GM18951 (cell line): Measurements from ENCODE around the gene PRRT1B.
"Not testable (repeated sequence)": the region's sequence is repeated elsewhere in the genome, so short reads cannot be mapped to it uniquely, and the experiment has no call there.

ENCODE experiments used
- POLR2A ChIP-seq: IDR thresholded peaks from 4 replicates; pipeline ENCODE4 v1.6.1; 2011; ENCODE audit warnings: mild to moderate bottlenecking; ENCODE audit not compliant: insufficient read length, insufficient read depth; ENCODE audit errors: extremely low read depth
- in situ Hi-C: fragments of 300-500 bp; cut with MboI; formaldehyde crosslinking; loops from one replicate; pipeline ENCODE4 v1.12.0; 2022; ENCODE audit warnings: low sequenced_read_pairs, mixed read lengths, inconsistent platforms; ENCODE audit not compliant: unreplicated experiment

Gene PRRT1B

DNA sequence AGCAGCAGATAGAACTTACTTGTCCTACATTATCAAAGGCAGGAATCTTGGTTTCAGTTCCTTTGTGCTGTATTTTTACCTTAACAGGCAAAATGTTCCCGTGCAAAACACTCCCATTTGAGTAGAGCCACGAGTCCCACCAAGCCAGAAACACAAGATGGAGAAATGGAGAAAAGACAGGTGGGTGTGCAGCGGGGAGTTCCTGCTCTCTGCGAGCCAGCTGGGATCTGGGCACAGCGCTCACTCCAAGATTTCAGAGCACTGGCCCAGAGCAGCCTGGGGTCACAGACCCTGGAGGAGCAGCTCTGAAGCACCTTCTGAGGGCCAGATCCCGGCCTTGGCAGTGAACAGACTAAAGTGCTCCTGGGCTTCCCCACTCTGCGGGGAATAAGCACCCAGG, 17.1 kb upstream of the PRRT1B start:
- in situ Hi-C loops, result no loop called here
- TF ChIP-seq POLR2A, result no peak

DNA sequence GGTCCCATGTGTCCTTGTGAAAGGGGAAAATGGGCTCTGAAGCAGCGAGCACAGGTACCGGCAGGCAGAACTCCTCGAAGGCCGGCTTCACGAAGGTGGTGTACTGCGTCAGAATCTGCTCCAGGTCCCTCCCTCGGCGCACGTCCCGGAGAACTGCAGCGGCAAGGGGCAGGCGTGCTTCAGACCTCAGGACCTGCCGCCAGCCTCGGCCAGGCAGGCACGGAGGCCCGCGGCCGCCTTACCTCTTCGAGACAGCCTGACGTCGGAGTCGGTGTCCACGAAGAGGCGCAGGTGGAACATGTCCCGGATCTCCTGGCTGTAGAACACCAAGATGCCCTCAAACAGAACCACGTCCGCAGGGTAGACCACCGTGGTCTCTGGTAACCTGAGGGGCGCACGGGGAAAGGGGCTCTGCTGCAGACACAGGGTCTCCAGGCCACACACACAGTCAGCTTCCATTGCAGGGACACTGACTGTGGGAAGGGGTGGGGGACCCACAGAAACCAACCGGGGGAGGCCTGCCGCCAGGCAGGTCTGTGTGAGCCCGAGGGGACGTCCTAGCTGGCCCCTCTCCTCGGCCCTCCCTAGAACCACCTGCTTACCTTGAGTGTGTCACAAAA, 16.3 kb upstream of the PRRT1B start:
- in situ Hi-C loops, result no loop called here
- TF ChIP-seq POLR2A, result no peak

DNA sequence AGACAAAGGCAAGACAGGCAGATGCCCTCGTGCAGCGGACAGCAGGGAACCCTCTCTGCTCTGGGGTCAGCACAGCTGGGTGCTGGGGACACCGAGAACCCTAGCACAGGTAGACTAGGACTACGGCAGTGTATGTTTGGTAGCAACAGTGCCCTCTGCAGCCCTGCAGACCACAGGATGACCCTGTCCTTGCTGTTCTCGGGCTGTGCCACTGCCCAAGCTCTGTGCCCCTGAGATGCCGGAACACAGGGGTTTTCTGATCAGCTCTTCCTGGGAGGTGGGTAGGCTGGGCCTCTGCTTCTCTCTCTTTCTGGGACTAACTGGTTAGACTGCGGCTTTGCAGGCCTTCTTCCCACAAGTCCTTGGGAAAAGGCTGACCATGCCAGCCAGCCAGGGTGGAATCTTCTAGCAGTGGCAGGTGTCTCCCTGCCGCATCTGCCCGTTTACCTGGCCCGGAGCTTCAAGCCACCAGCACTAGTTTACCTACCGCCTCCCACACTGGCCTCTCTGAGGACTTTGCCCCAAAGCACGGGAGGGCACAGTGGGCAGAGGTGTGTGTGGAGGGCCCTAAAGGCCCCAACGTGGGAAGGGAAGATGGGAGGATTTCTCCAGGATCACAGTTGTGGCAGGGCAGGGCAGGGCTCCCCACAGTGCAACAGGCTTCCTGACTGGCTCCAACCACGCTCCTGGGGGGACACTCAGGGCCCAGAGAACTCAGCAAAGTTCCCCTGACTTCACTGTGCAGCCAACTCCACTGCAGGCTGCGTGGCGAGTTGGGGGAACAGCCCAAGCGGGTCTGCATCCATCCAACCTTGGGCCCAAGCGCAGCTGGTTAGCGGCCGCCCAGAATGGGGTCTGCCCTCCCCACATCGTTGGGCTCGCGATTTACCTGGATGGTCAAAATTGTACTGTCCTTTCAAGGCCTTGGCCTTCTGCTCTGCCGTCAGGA, 15.5 kb upstream of the PRRT1B start:
- in situ Hi-C loops, result no loop called here
- no peak for TF ChIP-seq POLR2A

DNA sequence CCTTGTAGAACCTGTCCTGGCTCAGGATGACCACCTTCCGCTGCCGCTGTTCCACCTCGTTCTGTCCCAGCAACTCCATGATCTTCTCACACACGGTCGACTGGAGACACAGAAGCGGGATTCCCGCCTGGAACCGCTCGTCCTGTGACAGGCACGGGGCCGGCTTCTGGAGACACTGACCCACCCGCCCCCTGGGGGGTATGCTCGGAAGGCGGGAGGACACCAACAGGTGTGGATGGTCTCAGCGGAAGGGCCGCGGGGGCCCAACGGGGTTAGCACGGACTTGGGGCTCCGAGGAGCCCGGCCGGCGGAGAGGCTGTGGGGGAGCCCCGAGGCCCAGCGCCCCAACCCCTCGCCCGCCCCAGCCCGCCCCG, 14.8 kb upstream of the PRRT1B start:
- in situ Hi-C loops, result no loop called here
- no peak for TF ChIP-seq POLR2A

DNA sequence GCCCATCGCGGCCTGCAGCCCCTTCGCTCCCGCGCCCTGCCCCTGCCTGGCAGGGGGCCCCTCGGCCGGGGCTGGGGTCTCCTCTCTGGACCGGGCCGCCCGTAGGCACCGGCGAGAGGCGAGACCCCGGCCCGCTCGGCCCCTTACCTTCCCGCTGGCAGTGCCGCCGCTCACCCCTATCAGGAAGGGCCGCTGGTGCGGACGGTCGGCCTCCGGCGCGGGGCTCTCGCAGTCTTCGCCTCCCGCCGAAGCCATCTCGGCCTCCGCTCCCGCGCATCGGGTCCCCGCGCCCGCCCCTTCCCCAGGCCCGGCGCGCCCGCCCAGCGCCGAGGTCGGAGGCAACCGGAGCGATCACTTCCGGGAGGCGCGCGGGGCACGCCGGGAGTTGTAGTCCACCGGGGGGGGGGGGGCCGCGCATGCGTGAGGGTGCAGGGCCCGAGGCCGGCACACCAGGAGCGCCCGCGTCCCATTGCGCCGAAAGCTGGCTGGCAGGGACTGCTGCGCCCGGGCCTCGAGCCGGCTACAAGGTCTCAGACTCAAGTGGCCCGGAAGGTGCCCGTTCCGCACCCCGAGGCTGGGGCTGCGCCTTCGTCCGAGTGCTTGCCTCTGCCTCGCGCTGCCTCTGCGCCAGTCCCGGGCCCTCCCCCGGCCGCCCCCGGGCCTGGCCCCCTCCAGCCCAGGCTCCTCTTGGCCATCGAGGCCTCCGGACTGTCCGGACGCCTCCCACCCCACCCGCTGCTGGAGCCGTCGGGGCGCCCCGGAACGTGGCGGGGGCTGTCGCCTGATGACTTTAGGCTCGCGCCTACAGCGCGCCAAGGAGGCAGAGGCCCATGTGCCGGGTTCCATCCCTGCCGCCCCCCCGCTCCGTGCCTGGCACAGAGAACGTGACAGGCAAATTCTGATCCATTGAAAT, 14.1 kb upstream of the PRRT1B start, which contains the start of gene UCK1:
UCK1 (minus strand) TSS at position 344 of the 913 bp plus-strand sequence; CDS start at position 255, 89 bp downstream.
- peak; percentile 72 for TF ChIP-seq POLR2A
- in situ Hi-C loops, result no loop called here

DNA sequence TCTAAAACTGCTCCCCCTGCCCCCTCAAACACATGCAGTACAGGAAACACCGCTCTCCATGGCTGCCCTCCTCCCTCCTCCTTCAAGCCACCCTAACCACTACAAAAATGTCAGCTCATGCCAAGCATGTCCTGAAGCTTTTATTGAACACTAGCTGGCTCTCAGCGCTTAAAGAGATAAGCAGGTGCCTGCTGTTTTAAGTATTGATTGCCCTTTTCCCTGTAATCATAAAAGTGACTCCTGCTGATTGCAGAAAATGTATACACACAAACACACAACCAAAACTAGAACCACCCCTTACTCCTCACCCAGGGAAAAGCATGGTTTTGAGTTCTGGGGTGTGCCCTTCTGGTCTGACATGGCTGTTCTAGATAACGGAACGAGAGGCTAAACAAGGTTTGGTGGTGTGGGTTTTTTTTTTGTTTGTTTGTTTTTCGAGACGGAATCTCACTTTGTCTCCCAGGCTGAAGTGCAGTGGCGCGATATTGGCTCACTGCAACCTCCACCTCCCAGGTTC, 10.5 kb upstream of the PRRT1B start:
- TF ChIP-seq POLR2A, result no peak
- in situ Hi-C loops, result no loop called here

DNA sequence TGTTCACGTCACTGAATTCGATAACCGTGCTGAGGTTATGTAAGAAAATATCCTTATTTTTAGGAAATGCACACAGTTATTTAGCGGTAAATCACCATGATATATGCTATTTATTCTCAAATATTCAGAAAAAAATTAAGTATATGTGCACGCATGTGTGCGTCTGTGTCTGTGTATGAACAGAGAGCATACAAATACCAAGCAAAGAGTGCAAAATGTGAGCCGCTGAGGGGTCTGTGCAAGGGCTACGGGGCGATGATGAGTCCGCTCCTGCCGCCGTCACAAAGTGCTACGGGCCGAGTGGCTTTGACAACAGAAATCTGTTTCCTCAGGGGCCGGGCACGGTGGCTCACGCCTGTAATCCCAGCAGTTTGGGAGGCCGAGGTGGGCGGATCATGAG, 7.4 kb upstream of the PRRT1B start:
- TF ChIP-seq POLR2A, result no peak
- in situ Hi-C loops, result no loop called here

DNA sequence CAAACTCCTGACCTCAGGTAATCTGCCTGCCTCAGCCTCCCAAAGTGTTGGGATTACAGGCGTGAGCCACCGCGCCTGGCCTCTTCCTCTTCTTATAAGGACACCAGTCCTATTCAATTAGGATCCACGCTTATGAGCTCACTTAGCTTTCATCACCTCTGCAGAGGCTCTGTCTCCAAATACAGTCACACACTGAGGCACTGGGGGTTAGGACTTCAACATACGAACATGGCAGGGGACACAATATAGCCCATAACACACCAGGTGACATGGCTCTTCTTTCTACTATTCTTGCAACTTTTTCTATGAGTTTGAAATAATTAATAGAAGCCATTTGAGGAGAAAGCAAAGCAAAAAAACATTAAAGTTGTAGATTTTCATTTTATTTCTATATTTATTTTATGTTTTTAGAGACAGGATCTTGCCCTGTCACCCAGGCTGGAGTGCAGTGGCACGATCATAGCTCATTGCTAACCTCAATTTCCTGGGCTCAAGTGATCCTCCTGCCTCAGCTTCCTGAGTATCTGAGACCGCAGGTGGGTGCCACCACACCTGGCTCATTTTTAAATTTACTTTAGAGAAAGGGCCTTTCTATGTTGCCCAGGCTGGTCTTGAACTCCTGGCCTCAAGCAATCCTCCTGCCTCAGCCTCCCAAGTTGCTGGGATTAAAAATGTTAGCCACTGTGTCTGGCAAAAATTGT, 6.0 kb upstream of the PRRT1B start:
- in situ Hi-C loops, result no loop called here
- TF ChIP-seq POLR2A, result no peak

DNA sequence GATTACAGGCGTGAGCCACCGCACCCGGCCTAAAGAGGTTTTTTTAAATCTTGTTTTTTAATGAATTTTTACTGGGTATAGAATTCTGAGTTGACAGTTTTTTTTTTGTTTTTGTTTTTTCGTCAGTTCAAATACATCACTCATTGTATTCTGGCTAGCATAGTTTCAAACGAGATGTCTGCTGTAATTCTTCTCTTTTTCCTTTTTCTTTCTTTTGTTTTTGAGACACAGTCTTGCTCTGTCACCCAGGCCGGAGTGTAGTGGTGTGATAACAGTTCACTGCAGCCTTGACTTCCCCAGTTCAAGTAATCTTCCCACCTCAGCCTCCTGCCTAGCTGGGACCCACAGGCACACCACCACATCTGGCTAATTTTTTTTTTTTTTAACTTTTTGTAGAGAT, 2.2 kb upstream of the PRRT1B start:
- no peak for TF ChIP-seq POLR2A
- in situ Hi-C loops, result no loop called here

DNA sequence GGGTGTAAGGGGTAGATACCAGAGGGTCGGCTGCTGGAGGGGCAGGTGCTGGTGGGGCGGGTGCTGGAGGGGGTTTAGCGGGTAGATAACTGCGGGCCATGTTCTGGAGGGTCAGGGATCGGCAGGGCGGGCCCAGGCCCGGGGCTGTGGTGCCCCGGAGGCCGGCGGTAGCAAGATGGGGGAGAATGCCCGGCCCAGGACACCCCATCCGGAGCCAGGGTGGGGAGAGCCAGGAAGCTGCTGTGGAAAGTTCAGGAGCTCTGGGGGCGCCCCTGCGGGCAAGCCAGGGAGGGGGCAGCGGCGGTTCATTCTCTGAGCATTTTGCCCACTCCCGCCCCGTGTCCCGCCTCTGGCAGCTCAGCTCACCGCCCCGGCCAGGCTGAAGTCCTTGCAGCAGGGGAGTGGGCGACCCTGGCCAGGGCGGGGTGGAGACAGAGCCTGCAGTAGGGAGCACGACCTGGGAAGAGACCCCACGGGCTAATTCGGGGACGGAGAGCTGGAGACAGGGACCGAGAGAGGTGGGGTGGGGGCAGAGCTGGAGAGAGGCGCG, 538 bp downstream of the PRRT1B start:
- no peak for TF ChIP-seq POLR2A
- in situ Hi-C loops, result no loop called here

DNA sequence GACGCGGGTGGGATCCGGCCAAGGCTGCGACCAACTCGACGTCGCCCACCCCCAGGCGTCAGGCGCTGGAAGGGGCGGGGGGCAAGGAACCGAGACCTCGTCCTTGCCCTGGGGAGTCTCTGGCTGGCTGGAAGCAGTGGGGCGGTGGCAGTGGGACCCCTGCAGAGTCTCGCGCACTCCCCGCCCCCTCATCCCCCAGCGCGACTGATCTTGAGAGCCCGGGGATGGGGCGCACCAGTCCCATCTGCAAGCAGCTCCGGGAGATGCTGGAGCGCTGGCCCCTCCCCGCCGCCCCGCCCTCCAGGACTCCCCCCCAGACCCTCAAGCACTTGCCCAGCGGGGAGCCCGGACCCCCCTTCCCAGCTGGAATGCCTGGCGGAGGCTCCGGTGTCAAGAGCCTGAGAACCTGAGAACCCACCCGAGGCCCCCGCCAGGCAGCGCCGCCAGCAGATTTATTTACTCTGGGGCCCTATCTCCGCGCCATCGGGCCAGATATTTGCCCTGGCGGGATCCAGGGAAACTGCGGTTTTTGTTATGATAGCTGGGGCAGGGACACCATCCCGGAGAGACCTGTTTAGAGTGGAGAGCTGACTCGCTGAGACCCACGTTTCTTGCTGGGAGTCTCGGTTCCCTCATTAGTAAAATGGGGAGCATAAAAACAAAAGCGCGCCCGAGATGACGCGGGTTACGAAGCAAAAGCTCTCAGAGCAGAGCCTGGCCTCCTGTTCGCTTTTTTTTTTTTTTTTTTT, 1.2 kb downstream of the PRRT1B start:
- in situ Hi-C loops, result no loop called here

DNA sequence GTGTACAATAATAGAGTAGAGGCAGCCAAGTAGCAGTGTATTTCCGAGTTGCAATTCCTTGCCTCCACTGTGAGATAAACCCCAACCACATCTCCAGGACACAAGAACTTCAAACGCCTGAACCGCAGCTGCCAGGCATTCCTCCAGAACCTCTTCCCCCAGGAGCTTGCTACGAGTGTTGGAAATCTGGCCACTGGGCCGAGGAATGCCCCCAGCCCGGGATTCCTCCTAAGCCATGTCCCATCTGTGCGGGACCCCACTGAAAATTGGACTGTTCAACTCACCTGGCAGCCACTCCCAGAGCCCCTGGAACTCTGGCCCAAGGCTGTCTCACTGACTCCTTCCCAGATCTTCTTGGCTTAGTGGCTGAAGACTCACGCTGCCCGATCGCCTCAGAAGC, 3.9 kb downstream of the PRRT1B start:
- in situ Hi-C loops, result not testable (repeated sequence)

More for the DNA sequence above, 1.2 kb downstream of the PRRT1B start:
- no peak for TF ChIP-seq POLR2A

DNA sequence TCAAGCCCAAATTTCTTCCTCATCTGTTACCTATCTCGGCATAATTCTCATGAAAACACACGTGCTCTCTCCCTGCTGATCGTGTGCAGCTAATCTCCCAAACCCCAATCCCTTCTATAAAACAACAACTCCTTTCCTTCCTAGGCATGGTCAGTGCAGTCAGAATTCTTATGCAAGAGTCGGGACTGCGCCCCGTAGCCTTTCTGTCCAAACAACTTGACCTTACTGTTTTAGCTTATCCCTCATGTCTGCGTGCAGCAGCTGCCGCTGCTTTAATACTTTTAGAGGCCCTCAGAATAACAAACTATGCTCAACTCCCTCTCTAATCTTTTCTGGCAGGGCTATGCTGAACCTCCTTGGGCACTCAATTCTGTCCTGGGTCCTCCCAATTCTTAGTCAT, 5.1 kb downstream of the PRRT1B start:
- in situ Hi-C loops, result not testable (repeated sequence)
